ENCODE measurements around the gene PLEKHA7.

PLEKHA7 gene

GRCh38 chr11:16750417-16750816 is 263.8 kb downstream of the PLEKHA7 start:
- Histone ChIP-seq H3K4me3 (IDR thresholded peaks at IDR 0.05; ENCODE audit: insufficient read depth, low read depth, low read length) (no peak overlapping the region), H3K27me3 (ENCODE audit: insufficient read depth, low read depth) (no peaks in the 10 kb centered on the region), H3K4me1 (ENCODE audit: low read depth, poor library complexity, severe bottlenecking) (no peaks in the 10 kb centered on the region), H2AFZ (ENCODE audit: low read depth) (no peak overlapping the region), H4K20me1 (ENCODE audit: insufficient read depth) (no peaks in the 10 kb centered on the region), H3K79me2 (ENCODE audit: insufficient read depth, low read depth) (no peaks in the 10 kb centered on the region), H3K4me2 (no peak overlapping the region), H3K36me3 (ENCODE audit: insufficient read depth) (peaks cover 5% of the 10 kb centered on the region; the same call in 1 of the 2 replicates), H3K27ac (no peak overlapping the region), H3K9ac (no peak overlapping the region)
- no peak for TF ChIP-seq CTCF (conservative IDR thresholded peaks at IDR 0.05; ENCODE audit: low read depth, low read length)

- H3K79me2 ChIP-seq (ENCODE audit: insufficient read depth, low read depth): no peaks in the 10 kb centered on the region
- no peak overlapping the region for H2AFZ ChIP-seq (ENCODE audit: low read depth)
- H3K36me3 ChIP-seq (ENCODE audit: insufficient read depth): peaks cover 5% of the 10 kb centered on the region; the same call in 1 of the 2 replicates
Measured at GRCh38 chr11:16749666-16750065, 264.5 kb downstream of the PLEKHA7 start.

GRCh38 chr11:16749092-16749491 is 265.1 kb downstream of the PLEKHA7 start:
- no peaks in the 10 kb centered on the region for H3K4me1 ChIP-seq (ENCODE audit: low read depth, poor library complexity, severe bottlenecking)
- H3K27me3 ChIP-seq (ENCODE audit: insufficient read depth, low read depth): no peaks in the 10 kb centered on the region
- peaks cover 2% of the 10 kb centered on the region; the same call in 1 of the 2 replicates for H3K79me2 ChIP-seq (ENCODE audit: insufficient read depth, low read depth)
- no peak for TF ChIP-seq CTCF (conservative IDR thresholded peaks at IDR 0.05; ENCODE audit: low read depth, low read length)
- no peaks in the 10 kb centered on the region for H4K20me1 ChIP-seq (ENCODE audit: insufficient read depth)
- no peak overlapping the region for H2AFZ ChIP-seq (ENCODE audit: low read depth)
- H3K4me3 ChIP-seq (IDR thresholded peaks at IDR 0.05; ENCODE audit: insufficient read depth, low read depth, low read length): no peak overlapping the region
- no peak overlapping the region for H3K27ac ChIP-seq
- H3K9ac ChIP-seq: no peak overlapping the region
- no peak overlapping the region for H3K4me2 ChIP-seq
- peaks cover 5% of the 10 kb centered on the region; the same call in 1 of the 2 replicates for H3K36me3 ChIP-seq (ENCODE audit: insufficient read depth)

More at GRCh38 chr11:16749666-16750065, 264.5 kb downstream of the PLEKHA7 start:
- Histone ChIP-seq H4K20me1 (ENCODE audit: insufficient read depth) (no peaks in the 10 kb centered on the region), H3K27me3 (ENCODE audit: insufficient read depth, low read depth) (no peaks in the 10 kb centered on the region), H3K4me1 (ENCODE audit: low read depth, poor library complexity, severe bottlenecking) (no peaks in the 10 kb centered on the region), H3K9ac (no peak overlapping the region), H3K4me3 (IDR thresholded peaks at IDR 0.05; ENCODE audit: insufficient read depth, low read depth, low read length) (no peak overlapping the region), H3K27ac (no peak overlapping the region), H3K4me2 (no peak overlapping the region)
- TF ChIP-seq CTCF (conservative IDR thresholded peaks at IDR 0.05; ENCODE audit: low read depth, low read length): no peak

GRCh38 chr11:16745950-16746605 is 268.1 kb downstream of the PLEKHA7 start:
- H3K36me3 ChIP-seq (ENCODE audit: insufficient read depth): peaks cover 5% of the 10 kb centered on the region; the same call in 1 of the 2 replicates
- peaks cover 5% of the 10 kb centered on the region for H3K4me1 ChIP-seq (ENCODE audit: low read depth, poor library complexity, severe bottlenecking)
- no peak overlapping the region for H3K4me3 ChIP-seq (IDR thresholded peaks at IDR 0.05; ENCODE audit: insufficient read depth, low read depth, low read length)
- H3K9ac ChIP-seq: no peak overlapping the region
- peaks cover 29% of the 10 kb centered on the region for H3K79me2 ChIP-seq (ENCODE audit: insufficient read depth, low read depth)
- H2AFZ ChIP-seq (ENCODE audit: low read depth): no peak overlapping the region
- H3K4me2 ChIP-seq: no peak overlapping the region
- no peaks in the 10 kb centered on the region for H4K20me1 ChIP-seq (ENCODE audit: insufficient read depth)
- no peaks in the 10 kb centered on the region for H3K27me3 ChIP-seq (ENCODE audit: insufficient read depth, low read depth)
- H3K27ac ChIP-seq: no peak overlapping the region
- no peak for TF ChIP-seq CTCF (conservative IDR thresholded peaks at IDR 0.05; ENCODE audit: low read depth, low read length)
